NCI-H345 treated with DMSO at 0.1 percent for 48 hours (cell line): Measurements from ENCODE around the gene INAVA.

Experiments
- DNase-seq: peaks from one replicate; lab custom pipeline; 2025; ENCODE audit not compliant: unreplicated experiment; lab: John Stamatoyannopoulos, UW

INAVA gene, protein sequence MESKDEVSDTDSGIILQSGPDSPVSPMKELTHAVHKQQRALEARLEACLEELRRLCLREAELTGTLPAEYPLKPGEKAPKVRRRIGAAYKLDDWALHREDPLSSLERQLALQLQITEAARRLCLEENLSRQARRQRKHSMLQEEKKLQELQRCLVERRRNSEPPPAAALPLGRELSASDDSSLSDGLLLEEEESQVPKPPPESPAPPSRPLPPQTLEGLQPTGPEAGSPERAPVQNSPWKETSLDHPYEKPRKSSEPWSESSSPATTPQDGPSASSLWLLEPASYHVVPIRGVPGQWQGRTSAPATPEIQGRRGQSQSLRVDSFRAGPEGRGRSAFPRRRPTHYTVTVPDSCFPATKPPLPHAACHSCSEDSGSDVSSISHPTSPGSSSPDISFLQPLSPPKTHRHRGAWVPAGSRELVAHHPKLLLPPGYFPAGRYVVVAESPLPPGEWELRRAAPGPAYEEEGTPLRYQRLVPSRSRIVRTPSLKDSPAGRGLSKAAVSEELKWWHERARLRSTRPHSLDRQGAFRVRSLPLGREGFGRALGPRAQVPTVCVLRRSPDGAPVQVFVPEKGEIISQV

GRCh38 chr1:200894712-200895442 lies at the start of gene INAVA:
Gene INAVA (plus strand): TSS chr1:200894900. CDS start chr1:200898401, 3,501 bp downstream.
- DNase-seq, result no peak

DNA sequence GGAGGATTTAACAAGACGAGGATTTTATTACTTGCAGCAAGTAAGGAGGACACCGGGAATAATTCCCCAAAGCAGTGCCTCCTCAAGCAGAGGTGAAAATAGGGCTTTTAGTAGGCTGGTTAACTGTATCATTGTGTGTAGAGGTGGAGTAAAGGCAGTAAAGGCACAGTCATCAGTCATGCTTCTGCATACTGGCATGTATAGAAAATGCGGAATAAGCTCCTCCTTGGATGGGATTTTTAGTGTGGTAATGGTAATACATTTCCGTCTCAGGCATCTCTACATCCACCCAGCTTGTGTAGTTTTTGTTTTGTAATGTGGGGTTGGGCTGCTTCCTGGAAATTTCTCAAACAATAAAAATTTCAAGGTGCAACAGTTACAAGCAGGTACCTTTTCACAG lies 49.3 kb upstream of the INAVA start:
- no peak for DNase-seq

DNA sequence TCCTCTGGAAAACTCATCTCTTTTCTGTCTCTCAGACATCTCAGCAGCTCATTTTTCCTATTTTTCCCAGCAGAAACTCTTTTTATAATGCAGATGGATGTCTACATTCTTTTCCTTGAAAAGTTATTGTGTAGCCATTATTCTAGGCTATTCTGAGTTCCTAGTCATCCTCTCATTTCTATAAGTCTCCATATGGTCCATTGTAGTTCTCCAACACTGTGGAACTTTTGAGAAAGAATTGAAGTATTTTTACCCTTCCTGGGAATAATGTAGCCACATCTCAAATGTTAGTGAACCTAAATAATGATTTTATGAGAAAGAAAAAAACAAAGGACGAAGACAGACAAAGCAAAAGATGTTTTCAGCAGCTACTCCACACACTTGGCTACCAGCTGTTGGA lies 48.3 kb upstream of the INAVA start:
- DNase-seq, result no peak

GRCh38 chr1:200849430-200849829 lies 45.3 kb upstream of the INAVA start:
- DNase-seq, result no peak

DNA sequence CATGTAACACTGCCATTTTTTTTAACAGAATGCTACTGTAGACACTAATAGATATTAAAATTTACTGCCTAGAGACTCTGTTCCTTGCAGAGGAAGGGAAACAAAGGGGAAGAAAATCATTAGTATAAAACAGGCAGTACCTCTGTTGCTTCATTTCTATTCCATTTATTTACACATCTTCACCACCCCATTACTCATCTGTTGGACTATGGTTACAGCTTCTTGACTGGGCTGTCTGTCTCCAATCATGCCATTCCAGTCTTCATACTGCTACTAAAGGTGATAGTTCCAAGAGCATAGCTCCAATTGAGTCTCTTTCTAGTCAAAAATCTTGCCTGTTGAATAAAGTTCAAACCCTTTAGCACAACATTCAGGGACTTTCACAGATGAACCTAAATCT lies 44.1 kb upstream of the INAVA start:
- DNase-seq, result no peak

GRCh38 chr1:200856716-200857357 lies 37.9 kb upstream of the INAVA start:
- no peak for DNase-seq

GRCh38 chr1:200857804-200858203 lies 36.9 kb upstream of the INAVA start:
- DNase-seq, result no peak

- no peak for DNase-seq
Measured at GRCh38 chr1:200861937-200862647, 32.6 kb upstream of the INAVA start.

GRCh38 chr1:200862713-200863415 lies 31.8 kb upstream of the INAVA start:
- DNase-seq, result no peak

DNA sequence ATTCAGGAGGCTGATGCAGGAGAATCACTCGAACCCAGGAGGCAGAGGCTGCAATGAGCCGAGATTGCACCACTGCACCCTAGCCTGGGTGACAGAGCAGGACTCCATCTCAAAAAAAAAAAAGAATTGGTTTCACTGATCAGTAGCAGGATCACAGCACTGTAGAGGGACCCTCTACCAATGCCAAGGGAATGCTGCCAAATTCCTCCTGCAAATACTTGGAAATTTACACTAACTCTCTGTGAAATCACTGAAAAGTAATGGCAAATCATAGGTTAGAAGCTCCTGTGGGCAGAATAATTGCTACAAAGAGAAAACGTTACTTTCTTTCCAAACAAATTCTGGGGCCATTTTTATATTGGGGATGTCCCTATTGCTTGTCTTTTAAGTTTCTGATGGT lies 28.6 kb upstream of the INAVA start:
- DNase-seq, result no peak

DNA sequence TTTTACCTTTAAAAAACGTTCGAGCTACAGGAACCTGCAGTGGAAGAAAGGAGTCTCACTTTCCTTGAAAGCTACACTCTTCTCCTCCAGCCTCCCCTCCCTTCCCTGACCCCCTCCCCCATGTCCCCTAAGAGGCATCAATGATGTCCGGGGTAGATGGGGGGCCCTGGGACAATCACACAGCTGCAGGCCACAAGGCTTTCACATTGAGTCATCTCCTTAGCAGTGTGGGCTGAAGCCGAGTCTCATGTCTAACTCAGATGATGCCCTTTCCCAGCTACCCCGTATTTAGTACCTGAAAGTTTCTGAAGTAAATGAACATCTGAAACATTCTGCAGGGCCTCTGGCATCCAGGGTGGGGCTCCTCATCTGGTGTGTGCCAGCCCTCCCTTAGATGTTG lies 28.2 kb upstream of the INAVA start:
- DNase-seq, result no peak

DNA sequence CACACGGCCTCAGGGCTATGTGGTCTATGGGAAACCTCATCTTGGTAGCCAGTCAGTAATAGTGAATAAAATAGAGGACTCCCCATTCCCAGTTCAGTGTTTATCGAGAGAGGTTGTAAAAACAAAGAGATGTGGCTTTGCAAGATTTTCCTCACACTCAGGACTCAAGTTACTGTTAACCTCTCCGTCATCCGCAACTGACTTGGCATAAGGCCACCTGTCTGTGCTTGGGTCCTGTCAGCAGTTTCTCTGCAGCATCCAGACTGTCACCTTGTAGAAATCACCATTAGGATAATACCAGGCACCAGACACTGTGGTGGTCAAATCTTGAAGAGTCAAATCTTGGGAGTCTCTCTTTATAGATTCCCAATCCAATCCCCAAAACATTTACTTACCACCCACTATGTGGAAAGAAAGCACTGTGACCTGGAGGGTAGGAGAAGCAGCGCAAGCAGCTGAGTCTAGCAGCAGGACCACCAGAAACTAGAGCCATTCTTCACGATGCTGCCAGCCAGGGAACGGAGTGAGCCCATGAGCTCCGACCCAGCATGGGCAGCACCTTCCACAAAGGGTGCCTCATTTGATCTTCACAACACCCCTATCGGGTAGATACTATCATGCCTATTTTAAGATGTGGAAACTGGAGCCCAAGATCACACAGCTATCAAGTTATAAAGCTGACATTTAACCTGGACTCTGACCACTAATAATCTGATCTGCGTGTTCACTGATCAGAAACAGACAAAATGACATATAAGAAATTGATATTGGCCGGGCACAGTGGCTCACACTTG lies 27.5 kb upstream of the INAVA start:
- DNase-seq, result no peak

GRCh38 chr1:200869376-200869752 lies 25.3 kb upstream of the INAVA start:
- no peak for DNase-seq

GRCh38 chr1:200869753-200870391 lies 24.8 kb upstream of the INAVA start:
- DNase-seq, result no peak

DNA sequence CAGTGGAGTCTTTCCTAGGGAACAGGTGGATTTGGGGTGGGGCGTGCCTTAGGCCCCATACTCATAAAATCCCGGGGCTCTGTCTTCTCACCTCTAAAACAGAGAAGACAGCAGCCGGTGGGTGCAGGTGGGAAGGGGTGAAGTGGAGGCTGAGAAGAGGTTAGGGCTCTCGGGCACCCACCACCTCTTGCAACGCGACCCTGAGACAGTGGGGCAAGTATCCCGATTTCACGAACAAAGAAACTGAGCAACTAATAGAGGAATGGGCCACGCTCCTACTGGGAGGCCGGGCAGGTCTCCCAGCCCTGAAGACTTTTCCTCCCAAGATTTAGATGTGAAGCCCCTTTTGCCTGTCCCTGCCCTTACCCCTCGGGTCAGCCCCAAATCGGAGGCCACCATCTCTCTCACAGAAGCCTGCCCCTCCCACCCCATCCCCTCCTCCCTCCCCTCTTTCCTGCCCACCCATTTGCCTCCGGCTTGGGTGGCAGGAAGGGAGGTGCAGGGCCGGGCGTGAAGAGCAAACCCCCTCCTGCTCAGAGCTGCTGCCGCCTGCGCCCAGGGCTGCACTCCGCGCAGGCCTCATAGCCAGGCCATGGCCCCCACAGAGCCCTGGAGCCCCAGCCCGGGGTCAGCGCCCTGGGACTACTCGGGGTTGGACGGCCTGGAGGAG lies 22.1 kb upstream of the INAVA start, which contains the start of gene GPR25:
TSS of gene GPR25 (plus strand) at position 536 of the 670 bp plus-strand sequence. CDS start at position 593, 57 bp downstream.
- DNase-seq, result no peak

GRCh38 chr1:200873116-200873670 lies 21.5 kb upstream of the INAVA start:
- DNase-seq, result no peak

GRCh38 chr1:200873671-200874397 lies 20.9 kb upstream of the INAVA start:
- DNase-seq, result no peak
